Thyroid gland (tissue), 4 donors: ENCODE measurements around the gene HOTAIR. TPM values are rescaled to one million over a fixed set of nuclear protein-coding genes. Genes with fewer than 3 reads are reported as not detected.

Source experiments
- DNase-seq, 2 donors: peaks; one replicate each; pipeline ENCODE4 v3.0.0-alpha.2; 2019
- H3K27ac ChIP-seq, 3 donors: fragments of 200-600 bp; sonication (generic); 1 replicate in 2 of 3; 2 replicates in 1 of 3; pipeline ENCODE4 v1.5.1; 2016 to 2019; ENCODE audit warnings: mild to moderate bottlenecking in 1 of 3, moderate library complexity in 1 of 3
- H3K27me3 ChIP-seq: fragments of 200-600 bp; sonication (generic); one replicate; pipeline ENCODE4 v1.5.1; 2019
- H3K36me3 ChIP-seq, 2 donors: fragments of 200-600 bp; sonication (generic); one replicate each; pipeline ENCODE4 v1.5.1; 2016 to 2019
- H3K4me1 ChIP-seq, 2 donors: fragments of 200-600 bp; sonication (generic); one replicate each; pipeline ENCODE4 v1.5.1; 2017 to 2019
- H3K4me3 ChIP-seq, 3 donors: fragments of 200-600 bp; sonication (generic); replicated peaks in 1 of 3; 1 replicate in 2 of 3; 2 replicates in 1 of 3; pipeline ENCODE4 v1.5.1; 2016; ENCODE audit warnings: mild to moderate bottlenecking in 1 of 3
- H3K9me3 ChIP-seq: fragments of 200-600 bp; sonication (generic); one replicate; pipeline ENCODE4 v1.5.1; 2017
- POLR2A ChIP-seq, 2 donors: fragments of 450-650 bp; IDR thresholded peaks; one replicate each; pipeline ENCODE4 v1.6.1; 2017; ENCODE audit warnings: antibody characterized with exemption in 2 of 2, mild to moderate bottlenecking in 2 of 2, moderate library complexity in 1 of 2
- WGBS, 2 donors: methylation state at CpG; one replicate each; pipeline ENCODE4 v1.1.5; 2017; 5-methylcytosine and 5-hydroxymethylcytosine counted together
- intact Hi-C: fragments of 100-400 bp; cut with DNase I; formaldehyde crosslinking; loops from one replicate; pipeline ENCODE4 v1.15.1; 2023
- total RNA-seq, 4 donors: library from RNA; depleted of rRNA; stranded (reverse); fragments of >200 nt; gene quantifications; one replicate each; pipeline ENCODE4 v1.2.3, GENCODE V29; 2016
- TF ChIP-seq, protein P1 (sequence below), 6 experiments: fragments of 200-600 bp in 3 of 6; fragments of 450-650 bp in 3 of 6; sonication (generic) in 3 of 6; IDR thresholded peaks; one replicate each; pipeline ENCODE4 v1.5.1; 2016 to 2019; ENCODE audit warnings: antibody characterized with exemption in 6 of 6, mild to moderate bottlenecking in 2 of 6, inconsistent platforms in 1 of 6, moderate library complexity in 1 of 6

The HOTAIR gene
- total RNA-seq, 4 donors from 2014 or later, result not detected

DNA sequence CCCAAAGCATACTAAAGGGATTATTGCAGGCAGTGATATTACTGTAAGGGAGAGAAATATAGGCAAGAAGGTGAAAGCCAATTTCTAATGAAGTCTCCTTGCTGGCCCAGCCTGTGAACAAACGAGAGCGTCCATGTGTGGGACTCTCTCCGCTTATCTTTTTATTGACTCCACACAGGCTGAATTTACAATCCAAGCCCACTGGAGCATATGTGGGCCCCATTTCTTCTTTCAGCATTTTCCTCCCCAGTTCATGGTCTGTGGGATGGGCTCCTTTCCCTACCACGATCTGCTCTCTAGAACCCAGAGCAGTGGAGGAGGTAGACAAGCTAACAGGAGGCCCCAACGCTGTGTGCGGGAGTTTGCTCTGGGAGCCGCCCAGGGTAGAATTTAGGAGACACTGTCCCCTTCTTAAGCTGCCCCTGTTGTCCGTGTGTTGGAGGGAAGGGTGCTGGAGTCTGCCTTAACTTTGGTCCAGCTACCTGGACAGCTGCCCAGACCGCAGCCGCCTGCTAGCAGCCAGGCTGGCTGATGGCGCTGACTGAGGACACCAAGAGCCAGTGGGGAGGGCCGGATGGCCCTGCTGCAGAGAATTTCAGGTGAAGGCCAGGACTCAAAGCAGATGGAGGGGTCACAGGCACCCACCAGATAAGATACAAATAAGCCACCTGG is 5.0 kb downstream of the HOTAIR start:
- no peak for DNase-seq
- intact Hi-C loops, result no loop called here
- no peaks in the 10 kb centered on the region for H3K9me3 ChIP-seq
- no peak overlapping the region for H3K4me3 ChIP-seq
- H3K4me1 ChIP-seq, result peaks cover 6 to 21% of the 10 kb centered on the region in 2 donors
- TF ChIP-seq POLR2A (IDR thresholded peaks at IDR 0.05), result no peak
- TF ChIP-seq, protein P1, sequence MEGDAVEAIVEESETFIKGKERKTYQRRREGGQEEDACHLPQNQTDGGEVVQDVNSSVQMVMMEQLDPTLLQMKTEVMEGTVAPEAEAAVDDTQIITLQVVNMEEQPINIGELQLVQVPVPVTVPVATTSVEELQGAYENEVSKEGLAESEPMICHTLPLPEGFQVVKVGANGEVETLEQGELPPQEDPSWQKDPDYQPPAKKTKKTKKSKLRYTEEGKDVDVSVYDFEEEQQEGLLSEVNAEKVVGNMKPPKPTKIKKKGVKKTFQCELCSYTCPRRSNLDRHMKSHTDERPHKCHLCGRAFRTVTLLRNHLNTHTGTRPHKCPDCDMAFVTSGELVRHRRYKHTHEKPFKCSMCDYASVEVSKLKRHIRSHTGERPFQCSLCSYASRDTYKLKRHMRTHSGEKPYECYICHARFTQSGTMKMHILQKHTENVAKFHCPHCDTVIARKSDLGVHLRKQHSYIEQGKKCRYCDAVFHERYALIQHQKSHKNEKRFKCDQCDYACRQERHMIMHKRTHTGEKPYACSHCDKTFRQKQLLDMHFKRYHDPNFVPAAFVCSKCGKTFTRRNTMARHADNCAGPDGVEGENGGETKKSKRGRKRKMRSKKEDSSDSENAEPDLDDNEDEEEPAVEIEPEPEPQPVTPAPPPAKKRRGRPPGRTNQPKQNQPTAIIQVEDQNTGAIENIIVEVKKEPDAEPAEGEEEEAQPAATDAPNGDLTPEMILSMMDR (IDR thresholded peaks at IDR 0.05), result no peak
- no peak overlapping the region for H3K27ac ChIP-seq
- no peaks in the 10 kb centered on the region for H3K36me3 ChIP-seq
- peaks cover 79% of the 10 kb centered on the region for H3K27me3 ChIP-seq
- WGBS, 2 donors, result 15 to 17% methylated on average over 12 of the region's 12 CpGs

DNA sequence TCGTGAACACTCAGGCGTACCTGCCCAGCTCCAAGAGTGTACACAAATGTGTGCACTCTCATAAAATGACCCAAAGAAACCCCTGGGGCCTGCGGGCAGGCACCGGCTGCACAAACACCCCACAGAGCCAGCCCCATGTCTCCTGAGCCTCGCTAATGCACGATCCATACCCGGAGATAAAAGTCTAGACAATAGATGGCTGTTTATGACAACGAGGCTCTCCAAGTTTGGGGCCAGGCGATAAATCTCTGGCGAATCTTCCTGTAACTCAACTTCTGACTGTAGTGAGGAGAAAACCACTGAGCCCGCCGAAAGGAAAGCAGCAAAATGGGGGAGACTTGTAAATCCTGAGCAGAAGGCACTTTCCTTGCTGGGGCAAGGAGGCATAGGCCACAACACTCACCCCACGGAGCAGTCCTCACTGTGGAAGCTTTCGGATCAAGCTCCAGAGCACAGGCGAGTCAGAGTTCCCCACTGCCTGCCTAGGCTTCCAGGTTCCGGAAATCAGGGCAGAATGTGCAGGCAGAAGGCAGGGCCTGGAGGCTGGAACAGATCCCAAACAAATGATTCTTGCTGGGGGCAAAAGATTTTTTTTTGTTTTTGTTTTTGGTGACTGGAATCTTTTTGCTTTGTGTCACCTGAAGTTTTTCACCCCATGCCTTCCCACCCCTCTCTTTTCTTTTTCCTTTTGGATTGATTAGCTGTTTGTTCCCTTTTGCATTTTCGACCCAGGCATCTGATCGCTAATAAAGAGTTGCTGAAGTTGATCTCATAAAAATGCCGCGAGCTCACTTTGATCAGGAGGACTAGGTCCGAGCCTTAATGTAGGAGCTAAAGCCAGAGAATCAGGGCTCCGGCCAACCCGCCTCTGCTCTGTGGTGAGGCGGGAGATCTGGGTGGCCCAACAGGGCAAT is 6.3 kb downstream of the HOTAIR start:
- no peaks in the 10 kb centered on the region for H3K9me3 ChIP-seq
- no peaks in the 10 kb centered on the region for H3K36me3 ChIP-seq
- peaks cover 79% of the 10 kb centered on the region for H3K27me3 ChIP-seq
- WGBS, 2 donors, result 14 to 24% methylated on average over 24 of the region's 24 CpGs
- intact Hi-C loops, result no loop called here
- peaks cover 0 to 11% of the 10 kb centered on the region in 2 donors for H3K4me1 ChIP-seq
- H3K4me3 ChIP-seq, result no peak overlapping the region
- TF ChIP-seq, protein P1 (IDR thresholded peaks at IDR 0.05), result no peak
- TF ChIP-seq POLR2A (IDR thresholded peaks at IDR 0.05), result no peak
- DNase-seq, result no peak
- no peak overlapping the region for H3K27ac ChIP-seq

DNA sequence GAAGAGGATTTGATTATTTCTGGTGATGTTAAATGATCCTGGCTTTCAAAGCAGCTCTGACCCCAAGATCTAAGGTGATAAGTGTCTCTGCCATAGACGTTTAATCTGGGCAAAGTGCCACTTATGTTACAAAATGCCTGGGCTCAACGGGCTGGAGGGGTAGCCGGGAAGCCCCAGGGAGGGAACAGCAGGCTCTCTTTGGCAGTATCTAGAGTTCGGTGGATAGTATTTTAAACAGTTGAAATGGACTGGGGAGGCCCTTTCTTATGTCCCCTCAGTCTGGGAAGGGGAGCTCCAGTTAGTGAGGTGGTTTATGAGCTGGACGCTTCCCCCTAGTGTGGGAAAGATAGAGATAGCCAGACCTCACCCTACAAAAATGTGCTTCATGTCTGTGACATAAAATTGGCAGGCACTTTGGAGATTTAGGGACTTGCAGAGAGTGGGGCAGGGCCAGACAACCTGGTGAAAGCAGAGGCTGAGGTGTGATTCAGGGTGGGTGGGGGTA is 7.3 kb downstream of the HOTAIR start:
- 12 to 18% methylated on average over 5 of the region's 5 CpGs for WGBS, 2 donors
- intact Hi-C loops, result no loop called here
- no peak for TF ChIP-seq POLR2A (IDR thresholded peaks at IDR 0.05)
- TF ChIP-seq, protein P1 (IDR thresholded peaks at IDR 0.05), result no peak
- Histone ChIP-seq H3K36me3 (no peaks in the 10 kb centered on the region), H3K27me3 (peaks cover 79% of the 10 kb centered on the region), H3K9me3 (no peaks in the 10 kb centered on the region), H3K4me1 (peaks cover 0 to 8% of the 10 kb centered on the region in 2 donors), H3K27ac (no peak overlapping the region), H3K4me3 (no peak overlapping the region)
- no peak for DNase-seq

DNA sequence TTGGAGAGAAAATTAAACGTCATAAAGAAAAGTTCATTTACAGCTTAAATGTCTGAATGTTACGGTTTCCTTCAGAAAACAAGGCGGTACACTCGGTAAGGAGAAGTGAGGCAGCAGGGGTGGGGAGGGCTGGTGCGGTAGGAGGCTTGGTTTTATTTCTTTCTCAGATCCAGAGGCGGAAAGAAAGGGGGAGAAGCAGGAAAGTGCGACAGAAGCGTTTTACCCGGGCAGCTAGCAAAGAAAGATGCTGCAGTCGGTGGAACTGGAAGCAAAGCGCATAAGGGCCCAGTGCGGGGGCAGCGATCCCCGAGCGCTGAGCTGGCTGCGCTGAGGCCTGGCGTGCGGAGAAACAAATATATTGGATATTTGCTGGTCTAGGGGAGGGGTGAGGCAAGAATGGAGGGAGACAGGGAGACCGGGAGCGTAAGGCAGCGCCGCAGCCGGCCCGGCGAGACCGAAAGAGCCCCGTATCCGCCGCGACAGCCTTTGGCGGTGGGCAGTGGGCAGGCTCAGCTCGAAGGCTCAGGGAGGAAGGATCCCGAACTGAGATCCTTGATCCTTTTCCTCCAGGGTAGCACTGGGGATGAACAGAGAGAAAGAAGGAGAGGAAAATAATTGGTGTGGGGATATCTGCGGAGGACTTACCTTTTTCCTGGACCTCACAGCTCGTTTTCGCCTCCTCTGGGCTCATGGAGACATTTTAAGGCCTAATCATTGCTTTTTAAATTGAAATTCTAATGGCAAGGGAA is 8.2 kb downstream of the HOTAIR start:
- intact Hi-C loops, result no loop called here
- H3K4me3 ChIP-seq, result no peak overlapping the region
- 5 to 11% methylated on average over 36 of the region's 36 CpGs for WGBS, 2 donors

More for the DNA sequence above, 8.2 kb downstream of the HOTAIR start:
- TF ChIP-seq, protein P1 (IDR thresholded peaks at IDR 0.05), result no peak
- no peak for TF ChIP-seq POLR2A (IDR thresholded peaks at IDR 0.05)
- Histone ChIP-seq H3K9me3 (no peaks in the 10 kb centered on the region), H3K36me3 (no peaks in the 10 kb centered on the region), H3K27ac (no peak overlapping the region), H3K27me3 (peaks cover 79% of the 10 kb centered on the region), H3K4me1 (peaks cover 0 to 8% of the 10 kb centered on the region in 2 donors)
- no peak for DNase-seq
